8988T (cell line): ENCODE results near the gene UBE2V1.
"Not testable (repeated sequence)": the region's sequence is repeated elsewhere in the genome, so short reads cannot be mapped to it uniquely, and the experiment has no call there.

ENCODE experiments used
- DNase-seq: peaks from one replicate; pipeline ENCODE4 v3.0.0; 2011

Gene UBE2V1

GRCh38 chr20:50113420-50114224 is 672 bp upstream of the UBE2V1 start:
- DNase-seq: no peak

DNA sequence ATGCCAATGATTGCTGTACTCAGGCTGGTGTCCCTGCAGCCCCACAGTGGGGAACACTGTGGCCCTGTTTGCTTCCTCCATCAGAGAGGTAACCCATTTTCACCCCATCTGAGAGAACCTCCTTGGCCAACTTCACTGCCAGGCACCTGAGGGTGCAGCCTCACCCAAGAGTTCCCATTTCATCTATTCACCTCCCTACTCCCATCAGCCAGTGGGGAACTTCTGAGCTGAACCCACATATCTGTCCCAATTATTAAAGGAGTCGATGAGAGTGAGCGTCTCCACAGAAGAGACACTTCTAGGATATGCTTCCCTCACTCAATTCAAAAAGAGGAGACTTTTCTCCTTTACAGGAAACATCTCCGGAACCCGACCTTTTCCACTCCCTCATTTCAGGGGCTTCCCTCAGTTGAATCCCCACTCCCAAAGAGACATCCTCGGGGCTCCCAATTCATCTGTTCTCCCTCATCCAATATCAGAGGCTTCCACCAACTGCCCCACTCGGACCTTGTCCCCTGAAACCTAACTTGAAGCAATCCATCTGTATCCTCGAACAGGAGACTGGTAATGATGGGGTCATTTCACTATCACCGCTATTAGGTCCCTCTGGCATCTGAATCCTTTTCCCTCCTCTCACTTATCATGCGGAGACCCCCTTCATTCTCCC is 988 bp downstream of the UBE2V1 start:
- no peak for DNase-seq

DNA sequence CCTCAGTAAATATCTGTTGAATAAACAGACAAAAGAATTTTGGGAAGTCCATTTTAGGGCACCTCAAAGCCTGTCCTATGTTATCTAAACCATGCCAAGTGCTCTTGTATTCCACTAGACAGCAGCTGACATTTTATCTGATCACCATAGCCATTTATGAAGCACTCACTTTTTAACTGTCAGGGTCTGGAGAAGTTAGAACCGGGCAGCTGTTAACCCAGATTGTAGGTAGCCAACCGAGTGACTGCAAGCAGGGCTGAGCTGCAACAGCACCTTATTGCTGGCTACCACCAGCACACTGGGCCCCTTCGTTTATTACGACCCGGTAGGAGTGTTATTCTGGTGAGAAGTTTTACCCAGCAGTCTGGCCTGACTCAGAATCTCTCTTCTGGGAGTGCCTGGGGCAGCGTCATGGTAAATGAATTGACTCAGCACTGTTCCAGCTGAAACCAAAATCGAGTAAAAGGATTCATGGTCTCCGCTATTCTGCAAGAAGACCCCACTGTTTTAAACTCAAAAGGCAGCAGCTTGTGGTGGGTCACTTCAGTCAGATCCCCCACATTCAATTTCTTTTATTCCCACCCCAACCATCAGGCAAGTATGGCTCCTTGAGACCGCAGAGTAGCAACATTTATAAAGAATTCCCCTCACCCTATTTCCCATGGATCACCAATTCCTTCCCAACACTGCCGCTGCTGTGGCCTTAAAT is 1.7 kb downstream of the UBE2V1 start:
- DNase-seq: no peak

DNA sequence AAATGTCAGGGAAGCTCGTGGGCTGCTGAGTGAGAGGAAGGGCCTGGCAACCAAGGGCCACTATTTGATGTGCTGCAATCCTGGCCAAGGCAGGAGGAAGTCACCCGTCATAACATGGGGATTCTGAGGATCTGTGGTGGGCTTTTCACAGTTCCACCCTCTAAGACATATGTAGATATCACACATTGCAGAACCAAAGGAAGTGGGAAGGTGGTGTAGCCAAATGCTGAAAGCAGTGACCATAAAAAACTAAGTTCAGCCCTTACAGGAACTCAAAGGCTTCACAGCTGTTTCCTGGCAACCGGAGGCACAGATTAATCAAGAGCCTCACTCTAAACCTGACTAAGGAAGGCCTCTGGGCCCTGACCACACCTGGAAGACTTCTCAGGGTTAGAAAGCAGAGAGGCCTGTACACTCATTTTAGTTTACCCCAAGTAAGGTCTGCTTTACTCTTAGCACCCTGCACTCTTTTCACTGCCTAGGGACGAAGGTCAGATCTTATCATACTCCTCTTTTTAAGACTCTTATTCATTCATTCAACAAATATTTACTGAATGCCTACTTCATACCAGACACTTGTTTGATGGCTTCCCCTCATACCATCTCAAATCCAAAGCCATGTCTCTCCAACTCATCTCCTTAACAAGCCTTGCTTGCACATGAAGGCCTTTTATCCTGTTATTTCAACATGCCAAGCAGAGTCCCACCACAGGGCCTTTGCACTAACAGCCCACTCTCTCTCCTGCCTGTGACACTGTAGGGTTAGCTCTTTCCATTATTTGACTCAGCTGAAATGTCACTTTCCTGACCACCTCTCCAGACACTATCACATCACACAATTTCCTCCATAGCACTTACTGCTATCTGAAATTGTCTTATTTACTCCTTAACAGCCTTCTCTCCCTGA is 2.6 kb downstream of the UBE2V1 start:
- no peak for DNase-seq

DNA sequence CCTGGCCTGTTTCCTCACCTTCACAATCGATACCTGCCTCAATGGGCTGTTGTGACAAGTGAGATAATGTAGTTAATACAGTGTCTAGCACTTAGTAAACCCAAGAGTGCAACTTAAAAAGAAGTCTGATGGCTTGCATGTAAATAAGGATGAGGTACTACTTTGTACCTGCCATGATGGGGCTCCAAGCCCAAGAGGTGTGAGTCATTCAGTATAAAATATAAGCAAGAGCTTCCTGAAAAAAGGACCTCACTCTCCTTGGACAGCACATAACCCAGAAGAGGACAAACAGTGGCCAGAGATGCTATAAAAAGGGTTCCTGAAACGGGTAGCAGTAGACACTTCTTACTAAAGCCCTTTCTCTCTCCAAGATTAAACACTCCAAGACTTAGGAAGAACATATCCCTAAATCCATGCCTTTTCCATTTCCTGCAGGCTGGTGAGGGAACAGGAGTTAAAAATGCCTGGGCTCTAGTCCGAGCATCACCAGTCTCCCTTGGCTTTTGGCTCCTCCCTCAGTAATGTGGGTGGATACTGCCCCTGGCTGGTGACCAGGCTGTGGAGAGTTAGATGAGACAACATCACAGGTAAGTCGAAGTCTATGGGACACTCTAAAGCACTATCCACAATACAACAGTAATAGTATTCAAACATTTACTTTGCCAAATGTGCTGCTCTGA is 4.3 kb downstream of the UBE2V1 start:
- no peak for DNase-seq

DNA sequence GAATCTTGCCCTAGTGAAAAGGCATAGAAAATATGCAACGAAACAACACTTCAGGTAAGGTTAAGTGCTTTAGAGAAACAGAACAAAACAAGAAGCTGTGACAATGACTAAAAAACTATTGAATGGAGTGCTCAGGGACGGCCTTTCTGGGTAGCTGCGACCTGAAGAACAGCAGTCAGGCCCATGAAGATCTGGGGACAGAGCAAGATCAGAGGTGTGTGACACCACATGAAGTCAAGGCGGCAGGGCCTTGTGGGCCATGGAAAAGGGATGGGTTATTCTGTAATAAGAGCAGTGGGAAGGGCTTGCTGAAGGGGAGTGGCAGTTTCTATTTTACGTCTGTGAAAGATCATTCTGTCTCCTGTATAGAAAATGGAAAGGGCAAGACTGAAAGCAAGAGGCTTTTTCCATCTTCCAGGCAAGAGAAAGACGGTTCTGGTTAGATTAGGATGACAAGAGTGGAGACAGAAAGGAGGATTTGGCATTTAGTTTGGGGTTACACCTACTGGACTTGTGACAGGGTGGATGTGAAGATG is 5.1 kb downstream of the UBE2V1 start:
- no peak for DNase-seq

GRCh38 chr20:50107086-50107660 is 5.8 kb downstream of the UBE2V1 start:
- DNase-seq: no peak

- not testable (repeated sequence) for DNase-seq
These were observed 6.3 kb downstream of the UBE2V1 start for GRCh38 chr20:50106669-50107068.

- DNase-seq: not testable (repeated sequence)
These were observed 9.4 kb downstream of the UBE2V1 start for GRCh38 chr20:50103464-50104107.

GRCh38 chr20:50102551-50102950 is 10.4 kb downstream of the UBE2V1 start:
- not testable (repeated sequence) for DNase-seq

DNA sequence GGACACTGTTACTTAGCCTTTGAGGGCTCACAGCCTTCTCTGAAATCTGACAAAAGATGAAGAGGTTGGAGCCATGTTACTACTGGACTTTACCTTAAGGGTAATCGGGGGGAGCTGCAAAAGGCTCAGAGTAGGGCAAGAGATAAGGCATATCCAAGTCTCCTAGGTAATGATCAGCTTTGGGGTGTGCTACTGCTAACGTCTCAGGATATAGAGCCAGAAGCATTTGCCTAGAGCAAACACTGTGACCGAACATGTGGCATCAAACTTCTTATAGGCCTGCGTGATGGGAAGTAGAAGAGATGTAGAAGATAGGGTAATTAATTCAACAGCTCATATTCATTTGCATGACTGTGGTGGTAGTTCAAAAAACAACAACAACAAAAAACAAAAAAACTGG is 11.1 kb downstream of the UBE2V1 start:
- DNase-seq: no peak

DNA sequence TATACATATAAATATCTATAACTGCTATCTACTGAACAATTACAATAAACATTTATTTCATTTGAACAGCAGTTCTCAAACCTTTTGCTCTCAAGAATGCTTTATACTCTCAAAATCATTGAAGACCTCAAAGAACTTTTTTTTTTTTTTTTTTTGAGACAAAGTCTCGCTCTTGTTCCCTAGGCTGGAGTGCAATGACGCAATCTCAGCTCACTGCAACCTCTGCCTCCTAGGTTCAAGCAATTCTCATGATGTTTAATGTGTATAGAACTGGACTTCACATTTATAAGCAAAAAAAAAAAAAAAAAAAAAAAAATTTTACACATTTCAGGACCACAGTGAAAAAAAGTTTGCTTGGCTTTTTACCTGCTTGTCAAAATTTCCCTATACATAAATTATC is 11.7 kb downstream of the UBE2V1 start:
- DNase-seq: no peak

DNA sequence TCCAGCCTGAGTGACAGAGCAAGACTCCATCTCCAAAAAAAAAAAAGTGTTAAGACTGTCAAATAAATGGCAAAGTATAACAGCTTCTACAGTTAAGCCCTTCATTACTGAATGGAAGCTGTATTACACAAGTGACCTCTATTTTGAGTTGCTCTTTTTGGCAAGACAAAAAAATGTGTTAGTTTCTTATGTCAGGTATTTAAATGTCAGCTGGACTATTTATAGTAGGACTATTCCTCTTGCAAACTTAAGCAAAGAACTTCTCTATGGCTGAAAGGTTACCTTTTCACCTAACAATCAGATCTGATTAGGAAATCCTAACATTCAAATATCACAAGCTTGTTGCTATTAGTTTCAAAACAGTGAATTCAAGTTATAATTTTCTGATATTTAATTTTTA is 12.4 kb downstream of the UBE2V1 start:
- no peak for DNase-seq

DNA sequence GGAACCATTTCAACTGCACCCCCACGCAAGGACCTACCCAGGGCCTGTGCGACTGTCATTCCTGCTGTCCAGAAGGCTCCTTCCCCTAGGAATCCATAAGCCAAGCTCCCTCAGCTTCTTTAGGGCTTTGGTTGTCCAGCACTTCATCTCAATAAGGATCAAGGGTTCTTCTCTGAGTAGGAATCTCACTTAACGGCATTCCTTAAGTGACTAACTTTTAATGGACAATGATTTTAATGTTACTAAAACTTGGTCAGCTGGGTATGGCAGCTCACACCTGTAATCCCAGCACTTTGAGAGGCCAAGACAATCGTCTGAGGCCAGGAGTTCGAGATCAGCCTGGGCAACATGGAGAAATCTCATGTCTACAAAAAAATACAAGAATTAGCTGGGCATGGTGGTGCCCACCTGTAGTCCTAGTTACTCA is 13.4 kb downstream of the UBE2V1 start:
- DNase-seq: no peak

DNA sequence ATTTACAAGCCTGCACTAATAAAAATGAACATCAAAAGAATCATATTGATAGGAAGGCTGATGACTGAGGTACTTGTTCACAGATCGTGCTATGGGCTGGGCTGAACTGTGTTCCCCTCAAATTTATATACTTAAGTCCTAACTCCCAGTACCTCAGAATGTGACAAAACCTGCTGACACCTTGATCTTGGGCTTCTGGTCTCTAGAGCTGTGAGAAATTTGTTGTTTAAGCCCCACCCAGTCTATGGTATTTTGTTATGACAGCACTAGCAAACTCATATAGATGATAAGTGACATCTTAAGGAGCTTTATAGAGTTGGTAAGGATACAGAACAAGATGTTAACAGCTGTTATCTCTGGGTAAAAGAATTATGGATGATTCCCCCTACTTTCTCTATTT is 13.8 kb downstream of the UBE2V1 start:
- DNase-seq: no peak

GRCh38 chr20:50098259-50098658 is 14.7 kb downstream of the UBE2V1 start:
- DNase-seq: no peak

DNA sequence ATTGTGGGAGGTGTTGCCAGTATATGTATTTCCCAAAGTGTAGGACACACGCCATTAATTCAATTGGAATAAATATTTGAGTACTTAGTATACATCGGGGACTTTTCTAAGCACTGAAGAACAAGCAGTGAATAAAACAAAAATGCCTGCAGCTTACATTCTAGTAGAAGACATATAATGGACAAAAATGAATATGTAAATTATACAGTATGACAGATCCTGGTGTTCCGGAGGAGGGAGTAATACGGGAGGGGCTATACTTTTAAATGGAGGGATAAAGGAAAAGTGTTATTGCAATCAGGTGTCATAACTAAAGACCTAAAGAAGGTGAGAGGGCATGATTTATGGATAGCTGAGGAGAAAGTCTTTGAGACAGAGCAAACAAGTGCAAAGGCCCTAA is 15.1 kb downstream of the UBE2V1 start:
- no peak for DNase-seq

- no peak for DNase-seq
These were observed 16.7 kb downstream of the UBE2V1 start for GRCh38 chr20:50096237-50096636.

- DNase-seq: no peak
These were observed 17.4 kb downstream of the UBE2V1 start for GRCh38 chr20:50095476-50096078.

DNA sequence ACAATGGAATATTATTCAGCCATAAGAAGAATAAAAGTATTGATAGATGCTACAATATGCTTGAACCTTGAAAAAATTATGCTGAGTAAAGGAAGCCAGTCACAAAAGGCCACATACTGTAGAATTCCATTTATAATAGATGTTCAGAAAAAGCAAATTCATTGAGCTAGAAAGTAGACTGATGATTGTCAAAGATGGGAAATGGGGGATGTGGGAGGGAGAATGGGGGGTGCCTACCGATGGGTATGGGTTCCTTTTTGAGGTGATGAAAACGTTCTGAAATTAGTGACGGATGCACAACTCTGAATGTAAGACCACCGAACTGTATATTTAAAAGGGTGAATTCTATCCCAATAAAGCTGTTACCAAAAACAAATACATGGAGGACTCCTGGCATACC is 18.4 kb downstream of the UBE2V1 start:
- DNase-seq: no peak

DNA sequence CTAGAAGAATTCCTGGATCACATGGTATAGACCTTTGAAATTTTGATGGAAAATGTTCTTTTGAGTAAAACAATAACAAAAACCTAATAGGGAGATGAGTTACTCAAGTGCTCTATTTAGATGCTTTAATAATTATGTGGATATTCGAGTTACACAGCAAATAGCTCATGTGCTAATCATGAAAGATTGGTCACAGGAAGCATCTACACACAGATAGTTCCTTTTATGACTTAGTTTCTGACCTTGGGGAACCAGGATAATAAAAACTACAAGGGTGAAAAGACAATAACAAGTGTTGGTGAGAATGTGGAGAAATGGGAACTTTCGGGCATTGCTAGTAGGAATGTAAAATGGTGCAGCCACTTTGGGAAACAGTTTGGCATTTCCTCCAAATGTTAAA is 19.7 kb downstream of the UBE2V1 start:
- DNase-seq: no peak
